Measurements from ENCODE around the gene KCND2.

GRCh38 chr7:120794106-120794729 is 521.2 kb downstream of the KCND2 start:
- TF ChIP-seq POLR2A (IDR thresholded peaks at IDR 0.05; ENCODE audit: low read depth) (no peak), CTCF (IDR thresholded peaks at IDR 0.05) (no peak)

All from esophagus muscularis mucosa (tissue), 3 donors.